Ovary (tissue), 3 donors: Measurements from ENCODE around the gene NUP62.

Experiments used
- CTCF ChIP-seq, 3 donors: fragments of 450-650 bp in 2 of 3; fragments of 200-600 bp in 1 of 3; IDR thresholded peaks; one replicate each; pipeline versions ENCODE4 v1.5.1 to v1.8.0; 2016 to 2022; ENCODE audit warnings: antibody characterized with exemption in 3 of 3, mild to moderate bottlenecking in 1 of 3
- POLR2A ChIP-seq: fragments of 450-650 bp; IDR thresholded peaks from one replicate; pipeline ENCODE4 v1.6.1; 2017; ENCODE audit warnings: antibody characterized with exemption, mild to moderate bottlenecking, moderate library complexity
- donor health status: DM: no; HTN: no; CAD: no.

- no peak for TF ChIP-seq CTCF (IDR thresholded peaks at IDR 0.05)
- no peak for TF ChIP-seq POLR2A
Observed at GRCh38 chr19:49870309-49870901, 58.9 kb downstream of the NUP62 start.
